ENCODE results near the gene FAM193A.
A peak's percentile ranks its signal among the peaks of the same experiment; 100 is the strongest.

The FAM193A gene

DNA sequence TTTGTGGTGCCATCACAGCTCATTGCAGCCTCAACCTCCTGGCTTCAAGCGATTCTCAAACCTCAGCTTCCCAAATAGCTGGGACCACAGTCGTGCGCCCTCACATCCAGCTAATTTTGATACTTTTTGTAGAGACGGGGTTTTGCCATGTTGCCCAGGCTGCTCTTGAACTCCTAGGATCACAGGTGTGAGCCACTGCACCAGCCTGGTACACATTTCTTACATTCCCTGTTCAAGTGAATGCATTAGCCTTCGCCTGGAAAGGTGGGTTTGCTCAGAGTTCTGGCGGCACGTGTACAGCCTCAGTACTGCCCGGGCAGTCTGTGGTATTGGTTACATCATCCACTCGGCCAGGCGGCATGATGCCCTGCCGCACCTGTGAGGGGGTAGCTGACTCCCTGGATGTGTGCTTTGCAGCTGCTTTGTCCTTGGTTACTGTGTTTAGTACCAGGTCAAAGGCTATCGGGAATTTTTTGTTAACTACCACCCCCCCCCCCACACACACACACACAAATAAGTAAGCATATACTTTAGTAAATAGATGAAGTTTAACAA lies 162.6 kb downstream of the FAM193A start:
- Histone ChIP-seq H3K36me3 (ENCODE audit: insufficient read depth, low read length) (peaks cover 50% of the 10 kb centered on the region), H3K9ac (ENCODE audit: low read length) (no peak overlapping the region), H3K27ac (ENCODE audit: low read depth, low read length, poor library complexity, severe bottlenecking) (peak overlapping the region; percentile 99)

GRCh38 chr4:2699534-2699933 lies 163.1 kb downstream of the FAM193A start:
- H3K27me3 ChIP-seq (ENCODE audit: insufficient read depth, low read length) = no peaks in the 10 kb centered on the region
- H3K9ac ChIP-seq (ENCODE audit: low read length) = no peak overlapping the region
- H3K79me2 ChIP-seq (ENCODE audit: insufficient read depth, low read length) = no peaks in the 10 kb centered on the region
- no peak for TF ChIP-seq CTCF (IDR thresholded peaks at IDR 0.05; ENCODE audit: low read length)
- no peak for TF ChIP-seq EZH2 (IDR thresholded peaks at IDR 0.05; ENCODE audit: borderline replicate concordance, low read length)
- no peak overlapping the region for H3K27ac ChIP-seq (ENCODE audit: low read depth, low read length, poor library complexity, severe bottlenecking)
- H3K9me2 ChIP-seq (ENCODE audit: low read depth, low read length) = no peaks in the 10 kb centered on the region
- peaks cover 48% of the 10 kb centered on the region for H3K36me3 ChIP-seq (ENCODE audit: insufficient read depth, low read length)
- no peak overlapping the region for H2AFZ ChIP-seq (ENCODE audit: low read length)
- H3K4me3 ChIP-seq (ENCODE audit: low read depth, low read length, poor library complexity, severe bottlenecking) = no peak overlapping the region
- H3F3A ChIP-seq (ENCODE audit: insufficient read depth, low read length) = no peaks in the 10 kb centered on the region
- no peaks in the 10 kb centered on the region for H4K20me1 ChIP-seq (ENCODE audit: insufficient read depth, low read length)
- H3K4me1 ChIP-seq (ENCODE audit: insufficient read depth, low read length, severe bottlenecking) = peaks cover 47% of the 10 kb centered on the region
- no peaks in the 10 kb centered on the region for H3K9me3 ChIP-seq (ENCODE audit: low read length)
- H3K4me2 ChIP-seq (ENCODE audit: low read length) = no peak overlapping the region

More for the DNA sequence above, 162.6 kb downstream of the FAM193A start:
- Histone ChIP-seq H3K4me3 (ENCODE audit: low read depth, low read length, poor library complexity, severe bottlenecking) (no peak overlapping the region), H4K20me1 (ENCODE audit: insufficient read depth, low read length) (no peaks in the 10 kb centered on the region), H3K9me2 (ENCODE audit: low read depth, low read length) (no peaks in the 10 kb centered on the region), H3K4me2 (ENCODE audit: low read length) (no peak overlapping the region), H3K9me3 (ENCODE audit: low read length) (no peaks in the 10 kb centered on the region), H3K79me2 (ENCODE audit: insufficient read depth, low read length) (no peaks in the 10 kb centered on the region), H3K4me1 (ENCODE audit: insufficient read depth, low read length, severe bottlenecking) (peaks cover 51% of the 10 kb centered on the region), H3K27me3 (ENCODE audit: insufficient read depth, low read length) (no peaks in the 10 kb centered on the region), H2AFZ (ENCODE audit: low read length) (no peak overlapping the region), H3F3A (ENCODE audit: insufficient read depth, low read length) (no peaks in the 10 kb centered on the region)
- no peak for TF ChIP-seq CTCF (IDR thresholded peaks at IDR 0.05; ENCODE audit: low read length)
- TF ChIP-seq EZH2 (IDR thresholded peaks at IDR 0.05; ENCODE audit: borderline replicate concordance, low read length) = no peak

GRCh38 chr4:2700031-2700430 lies 163.6 kb downstream of the FAM193A start:
- no peak overlapping the region for H3K27ac ChIP-seq (ENCODE audit: low read depth, low read length, poor library complexity, severe bottlenecking)

More at GRCh38 chr4:2700031-2700430, 163.6 kb downstream of the FAM193A start:
- no peaks in the 10 kb centered on the region for H3F3A ChIP-seq (ENCODE audit: insufficient read depth, low read length)
- H3K79me2 ChIP-seq (ENCODE audit: insufficient read depth, low read length) = no peaks in the 10 kb centered on the region
- no peak for TF ChIP-seq EZH2 (IDR thresholded peaks at IDR 0.05; ENCODE audit: borderline replicate concordance, low read length)
- TF ChIP-seq CTCF (IDR thresholded peaks at IDR 0.05; ENCODE audit: low read length) = no peak
- H4K20me1 ChIP-seq (ENCODE audit: insufficient read depth, low read length) = no peaks in the 10 kb centered on the region
- peaks cover 43% of the 10 kb centered on the region for H3K36me3 ChIP-seq (ENCODE audit: insufficient read depth, low read length)
- no peaks in the 10 kb centered on the region for H3K9me2 ChIP-seq (ENCODE audit: low read depth, low read length)
- no peaks in the 10 kb centered on the region for H3K9me3 ChIP-seq (ENCODE audit: low read length)
- H3K27me3 ChIP-seq (ENCODE audit: insufficient read depth, low read length) = no peaks in the 10 kb centered on the region
- no peak overlapping the region for H2AFZ ChIP-seq (ENCODE audit: low read length)
- no peak overlapping the region for H3K9ac ChIP-seq (ENCODE audit: low read length)
- H3K4me3 ChIP-seq (ENCODE audit: low read depth, low read length, poor library complexity, severe bottlenecking) = no peak overlapping the region
- peaks cover 42% of the 10 kb centered on the region for H3K4me1 ChIP-seq (ENCODE audit: insufficient read depth, low read length, severe bottlenecking)
- H3K4me2 ChIP-seq (ENCODE audit: low read length) = no peak overlapping the region

Data from OCI-LY1 (cell line).